Choroid plexus epithelial cell (primary cell): Measurements from ENCODE around the gene CHAF1A.

ENCODE experiments used
- DNase-seq: peaks from one replicate; pipeline ENCODE4 v3.0.0-alpha.2; 2010; ENCODE audit warnings: low read depth
- H3K4me3 ChIP-seq: 2 replicates; pipeline ENCODE4 v1.5.1; 2011; ENCODE audit warnings: low read depth, mild to moderate bottlenecking, control low read depth, low read length, moderate library complexity
- CTCF ChIP-seq: conservative IDR thresholded peaks from 2 replicates; pipeline ENCODE4 v1.5.1; 2011; ENCODE audit warnings: low read depth, mild to moderate bottlenecking, control low read depth, inconsistent platforms, low read length, moderate library complexity

The CHAF1A gene

GRCh38 chr19:4432918-4433506, 30.6 kb downstream of the CHAF1A start:
- no peak for TF ChIP-seq CTCF
- DNase-seq: no peak
- H3K4me3 ChIP-seq: no peak overlapping the region

GRCh38 chr19:4434391-4434790, 32.0 kb downstream of the CHAF1A start:
- no peak overlapping the region for H3K4me3 ChIP-seq
- DNase-seq: no peak
- TF ChIP-seq CTCF: no peak

GRCh38 chr19:4436231-4436630, 33.8 kb downstream of the CHAF1A start:
- DNase-seq: no peak
- no peak for TF ChIP-seq CTCF
- no peak overlapping the region for H3K4me3 ChIP-seq

GRCh38 chr19:4437103-4437502, 34.7 kb downstream of the CHAF1A start:
- no peak for TF ChIP-seq CTCF
- no peak overlapping the region for H3K4me3 ChIP-seq
- DNase-seq: no peak

GRCh38 chr19:4439243-4439642, 36.8 kb downstream of the CHAF1A start:
- H3K4me3 ChIP-seq: no peak overlapping the region
- DNase-seq: no peak
- TF ChIP-seq CTCF: no peak

GRCh38 chr19:4441994-4442818, 39.8 kb downstream of the CHAF1A start:
- TF ChIP-seq CTCF: no peak

GRCh38 chr19:4442819-4443146, 40.3 kb downstream of the CHAF1A start:
- TF ChIP-seq CTCF: no peak
- DNase-seq: no peak
- no peak overlapping the region for H3K4me3 ChIP-seq

More at GRCh38 chr19:4441994-4442818, 39.8 kb downstream of the CHAF1A start:
- no peak overlapping the region for H3K4me3 ChIP-seq
- no peak for DNase-seq
